OCI-LY7 (cell line): Measurements from ENCODE around the gene TRIM5.

Source experiments
- CTCF ChIP-seq: fragments of 200-600 bp; sonication (generic); conservative IDR thresholded peaks from 2 replicates; pipeline ENCODE4 v1.5.1; 2014; ENCODE audit warnings: mild to moderate bottlenecking, antibody characterized with exemption, low read length, moderate library complexity, mixed read lengths
- EZH2phosphoT487 ChIP-seq: fragments of 200-600 bp; sonication (generic); IDR thresholded peaks from 2 replicates; pipeline ENCODE4 v1.6.1; 2018; ENCODE audit warnings: low read depth, borderline replicate concordance, mild to moderate bottlenecking, mixed run types, antibody characterized with exemption, low read length, moderate library complexity, mixed read lengths

DNA sequence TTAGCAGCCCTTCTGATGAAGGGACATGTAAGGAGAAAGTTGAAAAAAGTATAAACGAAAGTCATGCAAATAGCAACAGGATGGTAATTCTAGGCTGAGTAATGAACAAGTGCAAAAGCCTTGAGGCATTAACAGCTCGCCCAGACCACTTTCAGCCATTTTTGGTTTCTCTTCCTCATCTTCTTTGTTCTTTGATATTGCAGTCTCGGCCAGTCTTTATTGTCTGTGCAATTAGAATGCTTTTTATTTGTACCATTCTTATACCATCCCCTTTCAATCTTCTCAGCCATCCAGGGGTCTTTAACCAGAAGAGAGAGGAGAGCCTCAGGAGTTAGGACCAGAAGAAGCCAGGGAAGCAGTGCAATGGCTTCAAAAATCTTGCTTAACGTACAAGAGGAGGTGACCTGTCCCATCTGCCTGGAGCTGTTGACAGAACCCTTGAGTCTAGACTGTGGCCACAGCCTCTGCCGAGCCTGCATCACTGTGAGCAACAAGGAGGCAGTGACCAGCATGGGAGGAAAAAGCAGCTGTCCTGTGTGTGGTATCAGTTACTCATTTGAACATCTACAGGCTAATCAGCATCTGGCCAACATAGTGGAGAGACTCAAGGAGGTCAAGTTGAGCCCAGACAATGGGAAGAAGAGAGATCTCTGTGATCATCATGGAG is 52.8 kb downstream of the TRIM5 start:
- TF ChIP-seq CTCF (no peak), EZH2phosphoT487 (no peak)
